Panc1 (cell line): ENCODE measurements around the gene ANKRD42. TPM values are rescaled to one million over a fixed set of nuclear protein-coding genes. Genes with fewer than 3 reads are reported as not detected.

Source experiments
- ATAC-seq: fragments of 200-7000 bp; cut with Tn5 transposase; 2 replicates; pipeline ENCODE4 v1.9.1; 2020; ENCODE audit warnings: mild to moderate bottlenecking, moderate library complexity
- Bru-seq: library from RNA; stranded (reverse); fragments of 400-500 nt; gene quantifications from one replicate; lab custom pipeline; 2021; lab: Mats Ljungman, UMichigan
- BruChase-seq, 2 experiments: library from RNA; stranded (reverse); fragments of 400-500 nt; gene quantifications; one replicate each; lab custom pipeline; 2021; lab: Mats Ljungman, UMichigan
- BruUV-seq: library from RNA; stranded (reverse); fragments of 400-500 nt; replicated peaks from 2 replicates; lab custom pipeline; 2021; lab: Mats Ljungman, UMichigan
- CTCF ChIA-PET: fragments of 300-600 bp; sonication (Branson Sonifier 250); formaldehyde crosslinking; loops from one replicate; lab custom pipeline; 2022; ENCODE audit warnings: antibody characterized with exemption; lab: Charles Lee
- POLR2A ChIA-PET: fragments of 300-600 bp; sonication (Branson Sonifier 250); formaldehyde crosslinking; loops from one replicate; lab custom pipeline; 2022; ENCODE audit warnings: antibody characterized with exemption; lab: Charles Lee
- DNase-seq: peaks from one replicate; pipeline ENCODE4 v3.0.0-alpha.2; 2010; ENCODE audit warnings: low read depth, low spot score
- H3K27ac ChIP-seq: 2 replicates; pipeline ENCODE4 v1.5.1; 2011; ENCODE audit warnings: mild to moderate bottlenecking, low read length, inconsistent platforms
- H3K27me3 ChIP-seq: fragments of 200-500 bp; sonication (Bioruptor generic); 2 replicates; pipeline ENCODE4 v1.6.0; 2014; ENCODE audit warnings: low read length, inconsistent platforms; ENCODE audit not compliant: control insufficient read depth, insufficient read depth
- H3K36me3 ChIP-seq: fragments of 200-500 bp; sonication (Bioruptor generic); 2 replicates; pipeline ENCODE4 v1.5.1; 2014; ENCODE audit warnings: inconsistent platforms, mild to moderate bottlenecking, low read length, moderate library complexity; ENCODE audit not compliant: control insufficient read depth, insufficient read depth
- H3K4me1 ChIP-seq: 2 replicates; pipeline ENCODE4 v1.5.1; 2011; ENCODE audit warnings: inconsistent platforms, mild to moderate bottlenecking, low read length, moderate library complexity; ENCODE audit not compliant: control insufficient read depth, insufficient read depth
- H3K4me3 ChIP-seq, 2 experiments: 2 replicates each; pipeline ENCODE4 v1.5.1; 2011 to 2012; ENCODE audit warnings: low read depth in 2 of 2, low read length in 2 of 2, mild to moderate bottlenecking in 2 of 2, inconsistent platforms in 1 of 2, moderate library complexity in 1 of 2
- H3K9me3 ChIP-seq: fragments of 200-500 bp; sonication (Bioruptor generic); 2 replicates; pipeline ENCODE4 v1.5.1; 2014; ENCODE audit warnings: low read depth, mild to moderate bottlenecking, inconsistent platforms, low read length, moderate library complexity; ENCODE audit not compliant: control insufficient read depth, insufficient read depth
- CTCF ChIP-seq: fragments of 450-650 bp; IDR thresholded peaks from 2 replicates; pipeline ENCODE4 v1.5.1; 2017; ENCODE audit warnings: mild to moderate bottlenecking
- POLR2AphosphoS5 ChIP-seq: IDR thresholded peaks from 2 replicates; pipeline ENCODE4 v1.6.1; 2012; ENCODE audit warnings: mild to moderate bottlenecking, low read depth, low read length, moderate library complexity
- REST ChIP-seq, 2 experiments: IDR thresholded peaks; 2 replicates each; pipeline ENCODE4 v1.6.1; 2011 to 2012; ENCODE audit warnings: low read depth in 2 of 2, control low read depth in 1 of 2, low read length in 1 of 2, mild to moderate bottlenecking in 1 of 2, moderate library complexity in 1 of 2; ENCODE audit not compliant: insufficient read depth in 1 of 2
- SIN3A ChIP-seq: IDR thresholded peaks from 2 replicates; pipeline ENCODE4 v1.6.1; 2012; ENCODE audit warnings: low read depth, mild to moderate bottlenecking, low read length, moderate library complexity, borderline replicate concordance; ENCODE audit not compliant: insufficient read depth
- TCF7L2 ChIP-seq: IDR thresholded peaks from 2 replicates; pipeline ENCODE4 v1.6.1; 2011; ENCODE audit warnings: mild to moderate bottlenecking, low read depth, low read length, inconsistent platforms
- in situ Hi-C: cut with HindIII; loops from 2 replicates; pipeline ENCODE4 v1.10.0; 2016; ENCODE audit warnings: low sequenced_read_pairs, low pct_unique_long_range_greater_than_20kb
- intact Hi-C: fragments of 100-400 bp; cut with micrococcal nuclease; formaldehyde crosslinking; loops from one replicate; pipeline ENCODE4 v1.10.0; 2022; ENCODE audit not compliant: unreplicated experiment
- long read RNA-seq: library from polyadenylated mRNA; unstranded; transcript quantifications from one replicate; pipeline ENCODE4 v2.0.0, GENCODE V29; 2021; ENCODE audit not compliant: unreplicated experiment
- polyA plus RNA-seq: library from polyadenylated mRNA; unstranded; fragments of >200 nt; gene quantifications from one replicate; pipeline ENCODE4 v1.2.1, GENCODE V29; 2012; ENCODE audit warnings: missing spikeins; ENCODE audit not compliant: insufficient read length
- total RNA-seq: library from RNA; stranded (reverse); gene quantifications from one replicate; pipeline ENCODE4 v1.2.1, GENCODE V29; 2021; ENCODE audit not compliant: unreplicated experiment

ANKRD42 gene
- total RNA-seq: 14.8 TPM
- 11.9 TPM for polyA plus RNA-seq
- percentile 56 among the genes with signal in this experiment for Bru-seq, nascent RNA
- BruChase-seq, experiment 1, labeled RNA remaining after a 2-hour chase: percentile 74 among the genes with signal in this experiment
- BruChase-seq, experiment 2, labeled RNA remaining after a 6-hour chase: percentile 71 among the genes with signal in this experiment
- long read RNA-seq, full-length matches to known transcripts: 15 of 45 reads
- long read RNA-seq, partial matches to known transcripts: 7 of 45 reads
- long read RNA-seq, other reads (novel, unspliced or antisense): 23 of 45 reads

- Histone ChIP-seq H3K4me1 (peaks cover 23% of the 10 kb centered on the region), H3K27ac (peak within 1 kb of the TSS; percentile 97), H3K36me3 (peaks cover 20% of the 10 kb centered on the region), H3K9me3 (no peaks in the 10 kb centered on the region), H3K27me3 (no peaks in the 10 kb centered on the region), H3K4me3 (peak within 1 kb of the TSS; percentile 88)
- peak; percentile 97 for ATAC-seq
- in situ Hi-C loops: no loop called here
- POLR2A ChIA-PET: interaction anchor here (0.6 kb wide), 1 partner anchor 32 kb away, joined by 11 read pairs; no protein-coding TSS in a partner anchor
- TF ChIP-seq POLR2AphosphoS5 (peak; percentile 88), TCF7L2 (no peak; the same call in none of the 2 replicates), REST (IDR thresholded peaks at IDR 0.05; ENCODE audit: insufficient read depth in 1 of 2, low read depth in 2 of 2, low read length in 1 of 2) (0 out of 4 replicates have a peak, but pooled peaks of 1 of the 2 experiments have one; percentile 63)
- peak; percentile 90 for DNase-seq
- BruUV-seq: TSS peak; percentile 87
- CTCF ChIA-PET: no interaction called here
- intact Hi-C loops: no loop called here
Observed at GRCh38 chr11:83193315-83194280, at the start of gene ANKRD42. TSS of gene ANKRD42 (plus strand) at chr11:83193712. CDS start at chr11:83194671, 959 bp downstream.

GRCh38 chr11:83147895-83148294 lies 45.6 kb upstream of the ANKRD42 start:
- Histone ChIP-seq H3K27ac (no peak overlapping the region), H3K36me3 (no peaks in the 10 kb centered on the region), H3K4me3 (no peak overlapping the region), H3K27me3 (no peaks in the 10 kb centered on the region), H3K9me3 (no peaks in the 10 kb centered on the region), H3K4me1 (no peaks in the 10 kb centered on the region)
- in situ Hi-C loops: no loop called here
- ChIA-PET POLR2A (no interaction called here), CTCF (no interaction called here)
- intact Hi-C loops: no loop called here
- BruUV-seq: no TSS peak
- ATAC-seq (no peak), DNase-seq (no peak)
- no peak for TF ChIP-seq POLR2AphosphoS5
- TF ChIP-seq SIN3A: no peak
- TF ChIP-seq REST (IDR thresholded peaks at IDR 0.05; ENCODE audit: insufficient read depth in 1 of 2, low read depth in 2 of 2, low read length in 1 of 2): no peak
- no peak for TF ChIP-seq TCF7L2
- TF ChIP-seq CTCF: no peak
